Stimulated activated CD4-positive, alpha-beta T cell treated with anti-CD3 and anti-CD28 coated beads, Interleukin-15, amount 100 ng/mL, for 1 hour (primary cell): Measurements from ENCODE around the gene SLC22A4.
A peak's percentile ranks its signal among the peaks of the same experiment; 100 is the strongest.

Experiments
- DNase-seq, 2 donors: peaks; one replicate each; pipeline ENCODE4 v3.0.0-alpha.2; 2020; ENCODE audit warnings: low read depth in 1 of 2, low spot score in 1 of 2

SLC22A4 gene

GRCh38 chr5:132262882-132263547 lies 31.2 kb upstream of the SLC22A4 start:
- no peak for DNase-seq

GRCh38 chr5:132263548-132264261 lies 30.5 kb upstream of the SLC22A4 start:
- no peak for DNase-seq

DNA sequence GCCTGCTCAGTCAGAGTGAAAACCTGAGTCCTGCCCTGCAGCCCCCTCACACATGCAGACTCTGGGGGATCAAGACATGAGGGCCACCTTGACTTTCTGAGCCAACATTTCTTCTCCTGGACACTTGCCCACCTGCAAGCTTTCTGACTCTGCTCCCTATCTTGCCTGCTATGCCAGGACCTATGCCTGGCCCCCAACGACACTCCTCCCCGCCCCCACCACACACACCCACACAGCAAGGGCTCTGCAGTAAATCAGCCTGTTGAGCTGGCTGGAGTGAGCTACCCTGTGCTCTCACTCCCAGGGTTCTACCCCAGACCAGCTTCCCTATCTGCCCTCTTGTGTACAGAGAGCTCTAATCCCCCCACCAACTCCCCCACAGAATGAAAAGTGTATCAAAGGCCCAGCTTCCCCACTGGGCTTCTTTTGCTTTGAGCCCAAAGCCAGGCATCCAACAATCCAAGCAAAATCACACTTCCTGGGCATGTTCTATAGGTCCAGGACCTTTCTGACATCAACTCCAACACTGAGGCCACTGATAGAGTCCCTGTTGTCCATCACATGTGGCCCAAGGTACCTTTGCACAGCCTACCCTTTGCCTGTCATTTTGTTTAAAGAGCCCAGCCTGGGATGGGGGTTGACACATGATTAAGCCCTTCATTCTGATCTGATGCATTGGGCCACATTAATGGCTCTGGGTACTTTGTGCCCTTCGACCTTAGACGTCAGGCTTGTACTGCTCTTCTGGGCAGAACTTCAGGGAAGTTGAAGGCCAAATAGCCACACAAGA lies 29.5 kb upstream of the SLC22A4 start:
- DNase-seq = no peak

- no peak for DNase-seq
These were observed 28.7 kb upstream of the SLC22A4 start for GRCh38 chr5:132265336-132266030.

- DNase-seq = no peak
These were observed 28.0 kb upstream of the SLC22A4 start for GRCh38 chr5:132266031-132266835.

GRCh38 chr5:132266836-132267160 lies 27.4 kb upstream of the SLC22A4 start:
- no peak for DNase-seq

GRCh38 chr5:132267166-132267739 lies 26.9 kb upstream of the SLC22A4 start:
- no peak for DNase-seq

DNA sequence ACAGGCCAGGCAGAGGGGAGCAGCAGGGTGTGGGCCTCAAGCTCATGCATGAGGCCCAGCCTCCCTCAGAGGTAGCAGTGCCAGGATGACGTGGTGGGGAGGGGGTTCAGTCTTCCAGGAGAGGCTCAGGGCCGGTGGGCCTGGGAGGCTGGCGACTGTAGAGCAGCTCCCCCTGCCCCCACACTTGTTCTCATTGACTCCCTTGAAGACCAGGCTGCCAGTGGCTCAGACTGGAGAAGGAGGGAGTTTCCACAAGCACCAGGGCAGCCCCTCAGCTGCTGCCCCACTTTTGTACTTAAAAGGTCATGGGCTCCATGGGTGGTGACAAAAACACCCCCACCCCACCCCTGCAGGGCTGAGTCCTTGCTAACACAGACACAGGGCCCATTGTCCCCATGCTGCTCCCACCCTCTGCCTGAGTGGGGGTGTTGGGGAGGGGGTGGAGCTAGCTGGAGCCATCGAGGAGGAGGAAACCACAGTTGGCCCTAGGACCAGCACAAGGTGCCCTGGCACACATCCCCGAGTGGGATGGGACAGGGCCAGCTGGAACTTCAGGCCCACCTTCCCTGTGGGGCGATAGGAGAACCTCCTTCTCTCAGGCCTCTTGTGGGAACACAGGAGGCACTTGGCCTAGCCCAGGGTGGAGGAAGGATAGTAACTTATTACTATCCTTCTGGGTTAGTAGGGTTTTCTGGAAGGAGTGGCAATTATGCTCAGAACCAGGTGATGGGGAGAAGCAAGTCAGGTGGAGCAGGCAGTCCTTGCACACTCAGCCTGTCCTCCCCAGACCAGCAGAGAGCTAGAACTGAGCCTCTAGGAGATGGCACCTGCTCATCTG lies 26.0 kb upstream of the SLC22A4 start:
- no peak for DNase-seq

DNA sequence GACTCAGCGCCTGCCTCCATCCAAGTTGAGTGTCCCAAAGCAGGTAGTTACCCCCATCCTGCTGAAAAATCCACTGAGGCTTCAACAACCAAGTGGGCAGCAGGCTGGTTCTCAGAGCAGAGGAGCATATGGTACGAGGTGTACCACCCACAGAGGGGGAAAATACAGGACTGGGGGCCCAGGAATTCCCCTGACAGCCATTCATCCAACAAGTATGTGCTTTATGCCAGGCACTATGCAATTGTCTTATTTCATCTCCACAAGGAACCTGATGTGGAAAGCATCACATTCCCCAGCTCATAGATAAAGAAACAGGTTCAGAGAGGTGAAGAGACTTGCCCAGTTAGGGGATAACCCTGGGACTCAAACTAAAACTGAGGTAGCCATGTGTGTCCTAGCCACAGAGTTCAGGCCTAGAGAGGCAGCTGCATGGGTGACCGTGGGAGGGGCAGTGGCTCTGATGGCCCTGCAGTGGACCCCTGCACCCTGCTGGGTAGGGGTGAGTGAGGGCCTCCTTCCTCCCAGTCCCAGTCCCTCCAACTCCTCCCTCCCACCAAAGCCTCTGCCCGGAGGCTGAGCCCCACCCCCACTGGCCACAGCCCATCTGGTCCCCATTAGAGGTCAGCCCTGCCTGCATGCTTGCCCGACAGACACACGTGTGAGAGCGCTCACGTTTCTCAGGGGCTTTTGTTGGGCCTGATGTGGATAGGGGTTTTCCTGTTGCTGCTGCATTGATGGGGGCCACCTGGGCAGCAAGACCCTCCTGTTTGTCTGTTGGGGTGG lies 25.2 kb upstream of the SLC22A4 start:
- no peak for DNase-seq

GRCh38 chr5:132269635-132270334 lies 24.4 kb upstream of the SLC22A4 start:
- no peak for DNase-seq

DNA sequence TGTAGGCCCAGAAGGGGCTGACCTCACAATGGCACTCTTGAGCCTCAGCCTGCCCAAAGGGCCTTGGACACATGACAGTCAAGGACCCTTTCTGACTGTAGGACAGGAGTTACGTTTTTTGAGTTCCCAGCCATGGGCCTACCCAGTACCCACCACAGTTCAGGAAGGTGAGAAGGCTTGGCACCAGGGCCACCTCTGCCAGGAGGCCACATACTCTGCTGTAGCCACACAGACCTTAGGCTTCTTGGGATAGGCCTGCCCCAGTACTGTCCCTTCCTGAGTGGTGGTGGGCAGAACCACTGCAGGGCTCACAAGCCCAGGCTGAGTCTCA lies 23.9 kb upstream of the SLC22A4 start:
- DNase-seq = no peak

DNA sequence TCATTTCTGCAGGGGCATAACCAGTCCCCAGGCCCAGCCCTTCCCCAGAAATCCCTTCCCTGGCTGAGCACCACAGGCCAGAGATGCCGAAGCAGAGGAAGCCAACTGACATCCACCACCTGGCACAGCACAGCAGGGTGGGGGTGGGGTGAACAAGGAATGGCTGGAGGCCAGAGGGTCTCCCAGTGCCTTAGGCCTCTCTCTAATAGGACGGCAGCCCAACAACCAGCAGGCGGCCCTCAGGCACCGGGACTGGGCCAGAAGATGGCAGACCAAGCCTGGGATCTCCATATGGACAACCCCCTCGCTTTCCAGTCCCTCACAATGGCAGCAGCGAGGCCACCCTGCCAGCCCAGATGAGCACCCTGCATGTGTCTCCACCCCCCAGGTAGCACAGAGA lies 23.5 kb upstream of the SLC22A4 start:
- DNase-seq = no peak

- no peak for DNase-seq
These were observed 22.6 kb upstream of the SLC22A4 start for GRCh38 chr5:132271251-132272246.

- peak; percentile 34 to 58 for DNase-seq
These were observed 21.6 kb upstream of the SLC22A4 start for GRCh38 chr5:132272311-132273210.

- DNase-seq = no peak
These were observed 20.6 kb upstream of the SLC22A4 start for GRCh38 chr5:132273631-132274030.
